GM21515 (cell line): ENCODE results near the gene ZFR.
"Not testable (repeated sequence)": the region's sequence is repeated elsewhere in the genome, so short reads cannot be mapped to it uniquely, and the experiment has no call there.

Experiments
- ATAC-seq: cut with Tn5 transposase; IDR thresholded peaks from one replicate; pipeline ENCODE4 v1.9.1; 2021; ENCODE audit not compliant: unreplicated experiment

ZFR gene

DNA sequence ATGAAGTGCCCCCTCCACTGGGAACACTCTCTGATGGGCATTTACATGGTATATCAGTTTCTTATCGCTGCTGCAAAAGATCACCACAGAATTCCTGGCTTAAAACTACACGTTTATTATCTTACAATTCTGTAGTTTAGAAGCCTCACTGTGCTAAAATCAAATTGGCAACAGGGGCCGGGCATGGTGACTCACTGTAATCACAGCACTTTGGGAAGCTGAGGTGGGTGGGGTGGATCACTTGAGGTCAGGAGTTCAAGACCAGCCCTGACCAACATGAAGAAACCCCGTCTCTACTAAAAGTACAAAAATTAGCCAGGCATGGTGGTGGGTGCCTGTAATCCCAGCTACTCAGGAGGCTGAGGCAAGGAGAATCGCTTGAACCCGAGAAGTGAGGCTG, 7.8 kb upstream of the ZFR start:
- ATAC-seq = not testable (repeated sequence)

DNA sequence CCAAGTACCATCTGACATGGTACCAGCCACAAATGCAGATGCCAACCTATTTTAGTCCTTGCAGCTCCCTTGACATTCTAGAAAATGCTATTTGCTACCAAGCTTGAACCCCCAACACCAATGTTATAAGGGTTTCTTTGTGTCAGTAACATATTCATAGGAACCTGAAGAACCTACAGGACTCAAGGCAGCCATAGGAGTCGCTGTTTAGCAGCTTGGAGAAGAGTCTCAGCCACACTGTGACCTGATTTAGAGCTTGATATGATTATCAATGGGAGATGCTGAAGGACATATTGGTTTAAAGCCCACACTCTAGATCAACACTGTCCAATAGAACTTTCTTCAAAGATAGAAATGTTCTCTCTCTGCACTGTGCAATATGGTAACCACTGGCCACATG, 6.4 kb upstream of the ZFR start:
- ATAC-seq = no peak

DNA sequence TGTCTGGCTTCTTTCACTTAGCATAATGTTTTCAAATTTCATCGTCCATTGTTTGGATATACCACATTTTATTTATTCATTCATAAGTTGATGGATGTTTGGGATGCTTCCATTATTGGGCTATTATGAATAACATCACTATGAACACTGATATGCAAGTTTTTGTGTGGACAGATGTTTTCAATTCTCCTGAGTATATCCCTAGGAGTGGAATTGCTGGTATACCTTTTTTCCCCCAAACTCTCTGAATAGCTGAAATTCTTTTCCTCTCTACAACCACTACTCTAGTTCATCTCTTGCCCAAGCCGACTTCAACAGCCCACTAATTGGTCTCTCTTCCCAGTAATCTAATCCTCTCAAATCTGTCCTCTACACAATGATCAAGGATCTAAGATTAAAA, 4.7 kb upstream of the ZFR start:
- no peak for ATAC-seq

DNA sequence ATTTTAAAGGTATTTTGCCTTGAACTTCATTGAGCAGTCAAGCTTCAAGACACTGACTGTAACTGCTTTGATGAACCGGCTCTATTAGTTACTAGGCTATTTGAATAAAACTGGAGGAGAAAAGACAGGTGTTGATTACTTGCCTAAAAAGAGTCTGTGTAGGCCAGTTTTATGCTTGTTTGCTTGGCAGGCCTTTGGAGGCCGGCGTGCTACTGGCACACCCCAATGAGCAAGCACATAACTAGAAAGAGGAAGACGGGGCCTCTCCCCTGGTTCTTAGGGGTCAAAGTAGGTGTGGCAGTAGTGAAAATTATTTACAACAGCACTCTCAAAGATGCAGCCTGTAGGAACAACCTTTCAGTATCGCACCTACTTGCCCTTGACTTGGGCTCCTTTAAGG, 2.1 kb upstream of the ZFR start:
- ATAC-seq = no peak

DNA sequence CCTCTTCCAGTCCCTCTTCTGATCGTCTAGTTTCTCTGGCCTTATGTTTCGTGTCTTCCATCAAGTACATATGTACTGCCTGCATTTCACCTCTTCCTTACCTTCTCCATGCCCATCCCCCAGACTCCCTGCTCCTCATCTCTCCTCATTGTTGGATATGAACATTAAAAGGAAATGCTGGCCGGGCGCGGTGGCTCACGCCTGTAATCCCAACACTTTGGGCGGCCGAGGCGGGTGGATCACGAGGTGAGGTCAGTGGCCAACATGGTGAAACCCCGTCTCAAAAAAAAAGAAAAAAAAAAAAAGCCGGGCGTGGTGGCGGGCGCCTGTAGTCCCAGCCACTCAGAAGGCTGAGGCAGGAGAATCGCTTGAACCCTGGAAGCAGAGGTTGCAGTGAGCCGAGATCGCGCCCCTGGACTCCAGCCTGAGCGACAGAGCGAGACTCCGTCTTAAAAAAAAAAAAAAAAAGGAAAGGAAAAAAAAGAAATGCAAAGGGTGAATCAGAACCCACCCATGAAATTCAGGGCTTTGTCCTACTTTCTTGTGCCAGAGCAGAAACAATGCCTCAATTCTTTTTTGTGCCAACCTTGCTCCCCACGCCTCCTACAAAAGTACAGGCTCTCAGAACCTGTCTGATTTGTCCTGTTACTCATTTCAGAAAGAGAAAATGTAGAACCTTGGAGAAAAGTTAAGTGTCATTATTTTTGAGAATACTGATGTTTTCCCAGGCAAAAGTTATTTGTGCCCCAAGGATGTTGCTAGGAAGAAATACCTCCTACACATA, 1.5 kb upstream of the ZFR start:
- ATAC-seq = no peak

DNA sequence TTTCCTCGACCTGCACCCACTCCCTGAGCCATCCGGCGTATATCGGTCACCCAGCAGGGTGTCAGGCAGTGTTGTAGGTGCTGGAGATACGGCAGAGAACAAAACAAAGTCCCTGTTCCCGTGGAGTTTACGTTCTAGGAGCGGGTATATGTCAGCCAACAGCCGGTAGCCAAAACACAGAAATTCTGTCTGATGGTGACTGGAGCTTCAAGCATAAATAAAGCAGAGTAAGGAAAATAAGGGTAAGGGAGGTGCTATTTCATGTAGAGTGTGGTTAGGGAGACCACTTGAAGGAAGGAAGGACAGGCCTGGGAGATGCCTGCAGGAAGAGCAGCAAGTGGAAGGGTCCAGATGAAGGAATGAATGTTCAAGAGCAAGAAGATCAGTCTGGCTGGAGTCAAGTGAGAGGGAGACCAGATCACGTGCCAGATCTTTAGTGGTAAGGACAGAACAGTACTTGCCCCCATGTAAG, 783 bp upstream of the ZFR start:
- no peak for ATAC-seq

DNA sequence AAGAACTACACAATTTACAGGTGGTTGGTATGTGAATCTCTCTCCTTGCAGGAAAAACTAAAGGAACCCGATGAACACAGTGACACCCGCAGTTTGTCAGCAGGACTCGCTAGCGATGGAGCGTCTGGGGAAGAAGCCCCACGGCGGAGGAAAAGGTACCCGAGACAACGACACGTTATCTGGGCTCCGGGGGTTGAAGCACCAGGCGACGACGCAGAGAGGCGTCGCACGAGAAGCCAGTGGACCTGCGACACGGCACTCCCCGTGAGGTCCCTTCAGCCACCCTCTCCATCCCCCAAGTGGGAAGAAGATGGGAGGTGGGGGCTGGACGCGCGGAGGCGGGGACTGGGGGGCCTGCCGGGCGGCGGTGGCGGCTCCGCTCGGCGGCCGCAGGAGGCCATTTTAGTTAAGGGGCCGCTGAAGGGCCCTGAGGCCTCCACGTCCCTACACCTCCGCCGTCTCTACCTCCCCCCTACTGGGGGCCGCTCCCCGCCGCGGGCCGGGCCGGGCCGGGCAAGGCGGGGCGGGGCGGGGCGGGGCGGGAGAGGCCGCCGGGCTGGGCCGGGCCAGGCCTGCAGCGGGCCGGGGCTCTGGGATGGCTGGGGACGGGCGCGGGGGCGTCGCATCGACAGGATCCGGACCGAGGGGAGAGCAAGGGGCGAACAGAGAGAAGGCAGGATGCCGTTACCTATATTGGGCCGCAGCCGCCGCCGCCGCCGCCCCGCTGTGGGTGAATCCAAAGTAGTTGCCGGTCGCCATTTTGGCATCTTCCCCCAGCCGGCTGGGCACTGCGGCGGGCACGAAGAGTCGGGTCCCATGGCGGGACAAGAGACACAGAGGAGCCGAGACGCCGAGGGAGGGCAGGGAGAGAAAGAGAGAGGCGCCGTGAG, 754 bp downstream of the ZFR start:
- peak; percentile 38 for ATAC-seq

DNA sequence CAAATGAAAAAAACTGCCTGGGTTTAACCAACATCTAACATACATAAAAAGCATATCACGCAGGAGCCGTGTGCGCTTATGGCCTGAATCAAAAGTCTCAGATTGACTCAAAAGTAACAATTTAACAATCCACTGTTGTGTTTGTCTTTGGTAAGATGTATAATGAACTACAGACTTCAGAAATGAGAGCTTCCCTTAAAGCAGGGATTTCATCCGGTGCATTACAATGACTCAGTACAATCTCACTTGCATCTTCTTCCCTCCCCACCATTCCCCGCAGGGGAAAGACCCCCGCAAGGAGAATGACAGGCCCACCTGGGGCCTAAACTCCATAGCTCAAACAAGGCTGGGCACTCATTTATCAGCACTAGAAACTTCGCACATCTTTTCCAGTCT, 1.4 kb downstream of the ZFR start:
- peak; percentile 28 for ATAC-seq

DNA sequence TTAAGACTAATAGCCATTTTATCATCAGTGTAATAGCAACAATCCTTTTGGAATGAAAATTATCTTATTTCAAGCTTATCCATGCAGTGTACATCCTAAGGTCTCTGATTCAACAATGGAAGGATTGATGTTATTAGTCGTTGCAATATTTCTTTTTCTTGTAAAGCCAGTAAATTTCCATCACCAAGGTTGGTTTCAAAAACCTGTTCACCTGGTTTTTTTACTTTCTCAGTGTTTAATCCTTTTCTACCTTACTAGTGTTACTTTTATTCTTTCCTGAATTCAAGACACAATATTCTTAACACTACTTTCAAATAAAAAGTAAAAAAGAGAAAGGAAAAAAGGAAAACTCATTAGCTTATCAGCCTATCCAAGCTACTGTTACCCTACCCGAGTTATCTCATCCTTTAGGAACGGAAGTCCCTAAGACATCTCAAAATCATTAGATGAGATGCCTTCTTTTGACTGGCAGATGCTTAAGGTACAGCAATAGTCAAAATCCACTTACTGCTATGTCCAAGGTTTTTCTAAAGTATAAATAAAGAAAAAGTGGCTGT, 5.4 kb downstream of the ZFR start:
- no peak for ATAC-seq

DNA sequence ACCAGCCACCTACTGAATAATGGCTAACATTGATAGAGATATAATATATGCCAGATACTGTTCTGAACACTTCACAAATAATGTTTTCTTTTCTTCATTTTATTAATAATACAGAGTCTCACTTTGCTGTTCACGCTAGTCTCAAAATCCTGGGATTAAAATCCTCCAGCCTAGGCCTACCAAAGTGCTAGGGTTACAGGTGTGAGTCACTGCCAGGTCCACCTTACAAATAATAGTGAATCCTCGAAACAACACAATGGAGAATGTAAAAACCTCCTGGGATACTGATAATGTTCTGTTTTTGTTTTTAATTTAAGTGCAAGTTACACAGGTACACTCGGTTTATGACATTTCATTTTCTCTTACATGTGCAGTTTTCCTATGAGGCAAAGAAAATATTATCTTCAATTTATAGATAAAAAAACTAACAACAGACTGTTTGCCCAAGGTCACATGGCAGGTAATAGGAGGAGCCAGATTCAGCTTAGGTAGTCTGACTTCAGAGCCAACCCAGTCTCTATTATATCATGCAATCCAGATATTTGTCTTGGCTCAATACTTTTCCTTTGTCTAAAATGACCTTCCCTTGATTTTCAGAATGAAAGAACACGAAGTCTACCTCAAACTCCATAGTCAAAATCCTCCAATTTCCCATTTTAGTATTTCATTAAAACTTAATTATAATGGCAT, 7.8 kb downstream of the ZFR start:
- no peak for ATAC-seq

DNA sequence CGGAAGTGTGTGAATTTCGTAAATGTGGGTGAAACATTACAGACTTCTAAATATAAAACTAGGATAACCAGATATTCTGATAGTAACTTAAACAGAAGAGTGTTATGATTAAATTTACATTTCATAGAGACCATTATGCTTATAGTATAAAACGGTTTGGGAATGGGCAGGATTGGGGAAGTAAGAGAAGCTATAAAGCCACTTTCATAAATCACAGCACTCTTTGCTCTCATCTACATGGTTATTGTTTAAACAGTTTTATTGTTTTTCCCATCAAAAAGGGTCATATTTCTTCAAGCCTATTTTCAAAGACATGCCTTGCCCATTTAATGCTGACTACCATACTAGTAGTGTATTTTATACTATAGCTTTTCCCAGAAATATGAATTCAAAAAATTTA, 9.2 kb downstream of the ZFR start:
- ATAC-seq = no peak

DNA sequence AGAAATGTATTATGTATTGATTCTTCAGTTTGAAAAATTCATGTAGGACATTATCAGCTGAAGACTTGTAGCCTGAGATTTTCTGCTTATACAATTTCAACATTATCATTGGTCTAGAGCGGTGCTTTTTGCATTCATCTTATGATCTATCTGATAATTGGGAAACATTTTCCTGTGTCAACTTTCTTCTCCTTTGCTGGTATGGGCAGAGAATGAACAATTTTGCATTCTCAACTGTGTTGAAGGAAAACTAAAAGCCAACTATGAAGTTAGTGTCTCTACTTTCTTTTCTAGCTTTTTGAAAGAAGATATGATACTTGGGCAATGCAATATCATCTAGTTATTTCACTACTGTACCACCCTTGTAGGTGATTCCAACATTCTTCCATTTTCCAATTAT, 10.3 kb downstream of the ZFR start:
- no peak for ATAC-seq

DNA sequence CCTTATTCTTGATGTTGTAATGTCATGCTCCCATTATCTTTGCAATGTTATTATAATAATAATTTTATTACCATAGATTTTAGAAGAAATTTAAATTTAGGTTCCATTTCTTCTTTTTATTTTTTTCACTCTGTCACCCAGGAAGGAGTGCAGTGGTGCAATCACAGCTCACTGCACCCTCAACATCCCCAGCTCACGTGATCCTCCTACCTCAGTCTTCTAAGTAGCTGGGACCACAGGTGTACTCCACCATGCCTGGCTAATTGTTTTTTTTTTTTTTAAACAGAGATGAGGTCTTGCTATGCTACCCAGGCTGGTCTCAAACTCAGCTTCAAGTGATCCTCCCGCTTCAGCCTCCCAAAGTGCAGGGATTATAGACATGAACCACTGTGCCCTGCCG, 11.9 kb downstream of the ZFR start:
- ATAC-seq = no peak

DNA sequence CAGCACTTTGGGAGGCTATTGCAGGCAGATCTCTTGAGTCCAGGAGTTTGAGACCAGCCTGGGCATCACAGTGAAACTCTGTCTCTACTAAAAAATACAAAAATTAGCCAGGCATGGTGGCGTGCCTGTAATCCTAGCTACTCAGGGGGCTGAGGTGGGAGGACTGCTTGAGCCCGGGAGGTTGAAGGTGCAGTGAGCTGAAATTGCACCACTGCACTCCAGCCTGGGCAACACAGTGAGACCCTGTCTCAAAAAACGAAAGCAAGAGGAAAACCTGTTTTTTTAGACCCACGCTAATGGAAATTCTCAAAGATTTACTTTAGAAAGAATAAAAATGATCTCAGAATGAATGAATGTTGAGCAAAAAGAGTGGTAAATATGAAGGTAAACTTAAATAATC, 13.7 kb downstream of the ZFR start:
- ATAC-seq = not testable (repeated sequence)

DNA sequence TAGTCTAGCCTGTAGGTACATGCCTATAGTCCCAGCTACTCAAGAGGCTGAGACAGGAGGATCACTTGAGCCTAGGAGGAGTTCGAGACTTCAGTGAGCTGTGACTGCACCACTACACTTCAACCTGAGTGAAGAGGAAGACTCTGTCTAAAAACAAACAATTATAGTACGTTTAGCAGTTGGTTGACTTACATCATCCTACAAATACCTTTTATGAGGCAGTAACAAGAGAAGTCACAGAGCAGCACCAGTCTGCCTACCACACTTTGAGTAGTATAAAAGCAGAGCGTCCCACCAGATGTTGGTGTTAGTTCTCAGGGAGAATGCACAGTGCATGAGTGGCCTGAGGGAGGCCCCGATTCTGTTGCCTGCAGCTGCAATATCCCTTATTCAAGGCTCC, 16.1 kb downstream of the ZFR start:
- ATAC-seq = no peak

DNA sequence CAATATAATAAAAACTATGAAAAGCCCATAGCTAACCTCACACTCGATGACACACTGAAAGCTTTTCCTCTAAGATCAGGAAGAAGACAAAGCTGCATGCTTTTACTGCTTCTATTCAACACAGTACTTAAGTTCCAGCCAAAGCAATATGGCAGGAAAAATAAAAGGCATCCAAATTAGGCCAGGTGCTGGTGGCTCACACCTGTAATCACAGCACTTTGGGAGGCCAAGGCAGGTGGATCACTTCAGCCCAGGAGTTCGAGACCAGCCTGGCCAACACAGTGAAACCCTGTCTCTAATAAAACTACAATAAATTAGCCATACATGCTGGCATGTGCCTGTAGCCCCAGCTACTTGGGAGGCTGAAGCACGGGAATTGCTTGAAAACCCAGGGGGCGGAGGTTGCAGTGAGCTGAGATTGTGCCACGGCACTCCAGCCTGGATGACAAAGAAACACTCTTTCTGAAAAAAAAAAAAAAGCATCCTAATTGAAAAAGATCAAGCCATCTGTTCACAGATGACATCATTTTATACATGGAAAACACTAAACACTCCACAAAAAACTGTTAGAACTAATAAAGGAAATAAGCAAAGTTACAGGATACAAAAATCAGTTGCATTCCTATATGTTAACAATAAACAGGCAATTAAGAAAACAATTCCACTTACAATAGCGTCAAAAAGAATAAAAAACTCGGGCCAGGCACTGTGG, 17.9 kb downstream of the ZFR start:
- no peak for ATAC-seq

DNA sequence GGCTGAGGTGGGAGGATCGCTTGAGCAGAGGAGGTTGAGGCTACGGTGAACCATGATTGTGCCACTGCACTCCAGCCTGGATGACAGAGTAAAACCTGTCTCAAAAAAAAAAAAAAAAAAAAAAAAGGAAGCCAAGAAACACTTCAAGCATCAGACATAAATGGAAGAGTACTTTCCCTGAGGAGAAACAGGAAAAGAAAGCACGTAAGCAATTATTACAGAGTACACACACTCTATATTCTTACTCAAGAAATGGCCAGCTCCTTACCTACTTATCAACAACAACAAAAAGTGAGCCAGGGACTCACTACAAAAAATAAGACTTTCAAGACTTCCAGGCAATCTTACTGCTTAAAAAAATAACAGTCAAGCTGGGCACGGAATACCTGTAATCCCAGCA, 21.8 kb downstream of the ZFR start:
- ATAC-seq = no peak

DNA sequence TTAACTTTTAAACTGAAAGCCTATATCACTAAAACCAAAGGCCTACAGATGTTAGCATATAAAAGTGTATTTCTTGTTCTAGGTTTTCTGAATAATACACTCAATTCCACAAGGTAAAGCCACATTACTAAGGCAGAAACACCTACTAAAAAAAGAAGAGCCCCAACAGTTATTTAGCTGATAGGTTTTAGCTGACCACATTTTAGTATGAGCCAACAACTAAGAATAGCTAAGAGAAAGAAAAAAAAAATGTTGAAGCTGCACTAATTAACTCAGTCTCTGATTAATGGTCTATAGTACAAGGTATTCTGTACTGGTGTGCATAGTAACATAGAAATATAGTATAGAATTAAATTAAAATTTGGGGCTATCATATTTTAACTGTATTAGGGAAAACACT, 23.5 kb downstream of the ZFR start:
- no peak for ATAC-seq

DNA sequence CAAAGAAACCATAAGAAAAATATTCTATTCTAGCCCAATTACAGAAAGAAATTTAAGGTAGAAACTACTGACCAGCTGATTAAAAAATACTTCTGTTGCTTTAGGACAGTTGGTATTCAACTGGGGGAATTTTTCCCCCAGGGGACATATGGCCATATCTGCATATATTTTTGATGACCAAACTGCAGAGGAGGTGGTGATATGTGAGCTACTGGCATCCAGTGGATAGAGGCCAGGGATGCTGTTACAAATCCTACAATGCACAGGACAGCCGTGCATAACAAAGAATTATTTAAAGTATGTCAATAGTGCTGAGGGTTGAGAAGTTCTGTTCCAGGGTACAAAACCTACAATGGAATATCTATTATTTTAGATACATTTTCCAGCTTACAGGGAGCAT, 24.0 kb downstream of the ZFR start:
- ATAC-seq = no peak

DNA sequence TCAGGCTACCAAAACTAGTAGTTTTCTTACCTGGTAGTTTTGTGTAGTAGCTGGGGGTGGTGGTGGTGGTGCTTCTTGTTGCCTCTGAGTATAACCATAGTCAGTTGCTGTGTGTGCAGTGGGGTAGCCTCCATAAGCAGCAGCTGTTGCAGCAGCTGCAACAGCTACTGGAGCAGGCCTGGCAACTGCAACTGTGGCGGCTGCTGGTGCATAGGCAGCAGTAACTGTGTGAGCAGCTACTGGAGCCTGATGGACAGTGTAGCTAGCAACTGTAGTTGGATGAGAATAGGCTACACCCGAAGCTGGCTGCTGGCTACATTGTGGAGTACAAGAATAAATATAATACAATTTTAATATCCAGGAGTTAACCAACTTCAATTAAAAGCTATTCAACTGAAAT, 24.7 kb downstream of the ZFR start:
- ATAC-seq = no peak
